HL-60 (cell line): Measurements from ENCODE around the gene TMEM208.

ENCODE experiments used
- POLR2AphosphoS5 ChIP-seq: IDR thresholded peaks from 2 replicates; pipeline ENCODE4 v1.6.1; 2012; ENCODE audit warnings: low read depth
- TF ChIP-seq, protein P1 (sequence below): IDR thresholded peaks from one replicate; pipeline ENCODE4 v1.5.1; 2011; ENCODE audit warnings: low read length, control low read depth, inconsistent platforms; ENCODE audit not compliant: insufficient read depth

GRCh38 chr16:67190041-67190440 lies 36.9 kb upstream of the TMEM208 start, which contains the start of gene EXOC3L1:
- TF ChIP-seq, protein P1, sequence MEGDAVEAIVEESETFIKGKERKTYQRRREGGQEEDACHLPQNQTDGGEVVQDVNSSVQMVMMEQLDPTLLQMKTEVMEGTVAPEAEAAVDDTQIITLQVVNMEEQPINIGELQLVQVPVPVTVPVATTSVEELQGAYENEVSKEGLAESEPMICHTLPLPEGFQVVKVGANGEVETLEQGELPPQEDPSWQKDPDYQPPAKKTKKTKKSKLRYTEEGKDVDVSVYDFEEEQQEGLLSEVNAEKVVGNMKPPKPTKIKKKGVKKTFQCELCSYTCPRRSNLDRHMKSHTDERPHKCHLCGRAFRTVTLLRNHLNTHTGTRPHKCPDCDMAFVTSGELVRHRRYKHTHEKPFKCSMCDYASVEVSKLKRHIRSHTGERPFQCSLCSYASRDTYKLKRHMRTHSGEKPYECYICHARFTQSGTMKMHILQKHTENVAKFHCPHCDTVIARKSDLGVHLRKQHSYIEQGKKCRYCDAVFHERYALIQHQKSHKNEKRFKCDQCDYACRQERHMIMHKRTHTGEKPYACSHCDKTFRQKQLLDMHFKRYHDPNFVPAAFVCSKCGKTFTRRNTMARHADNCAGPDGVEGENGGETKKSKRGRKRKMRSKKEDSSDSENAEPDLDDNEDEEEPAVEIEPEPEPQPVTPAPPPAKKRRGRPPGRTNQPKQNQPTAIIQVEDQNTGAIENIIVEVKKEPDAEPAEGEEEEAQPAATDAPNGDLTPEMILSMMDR = no peak
- TF ChIP-seq POLR2AphosphoS5 = no peak
